Prostate gland (tissue), 2 donors: ENCODE measurements around the gene ZNHIT3. TPM values are rescaled to one million over a fixed set of nuclear protein-coding genes. Genes with fewer than 3 reads are reported as not detected.
"Not testable (repeated sequence)": the region's sequence is repeated elsewhere in the genome, so short reads cannot be mapped to it uniquely, and the experiment has no call there.

ENCODE experiments used
- DNase-seq: peaks from one replicate; pipeline ENCODE4 v3.0.0-alpha.2; 2019; ENCODE audit warnings: low spot score
- H3K27ac ChIP-seq, 2 donors: fragments of 200-600 bp; sonication (generic); 2 replicates each; pipeline ENCODE4 v1.5.1; 2017 to 2019
- H3K27me3 ChIP-seq: fragments of 200-600 bp; sonication (generic); replicated peaks from 2 replicates; pipeline ENCODE4 v1.5.1; 2019; ENCODE audit not compliant: insufficient read depth
- H3K36me3 ChIP-seq, 2 donors: fragments of 200-600 bp; sonication (generic); 1 replicate in 1 of 2; 2 replicates in 1 of 2; pipeline versions ENCODE4 v1.5.1 to v1.8.1; 2017 to 2019
- H3K4me1 ChIP-seq: fragments of 200-600 bp; sonication (generic); replicated peaks from 2 replicates; pipeline ENCODE4 v1.5.1; 2019
- H3K4me3 ChIP-seq, 2 donors: fragments of 200-600 bp; sonication (generic); 2 replicates each; pipeline ENCODE4 v1.5.1; 2017 to 2019
- H3K9me3 ChIP-seq: fragments of 200-600 bp; sonication (generic); 2 replicates; pipeline ENCODE4 v1.5.1; 2017
- CTCF ChIP-seq, 4 experiments: fragments of 200-600 bp in 2 of 4; fragments of 450-650 bp in 2 of 4; sonication (generic) in 2 of 4; IDR thresholded peaks; 1 replicate in 3 of 4; 2 replicates in 1 of 4; pipeline ENCODE4 v1.5.1; 2016 to 2019; ENCODE audit warnings: antibody characterized with exemption in 4 of 4, mild to moderate bottlenecking in 2 of 4, moderate library complexity in 2 of 4
- POLR2A ChIP-seq: fragments of 450-650 bp; IDR thresholded peaks from one replicate; pipeline ENCODE4 v1.6.1; 2016; ENCODE audit warnings: antibody characterized with exemption, mild to moderate bottlenecking
- POLR2AphosphoS5 ChIP-seq: sonication (generic); formaldehyde crosslinking; IDR thresholded peaks from one replicate; pipeline ENCODE4 v1.6.1; 2017; ENCODE audit warnings: antibody characterized with exemption
- WGBS: methylation state at CpG from one replicate; pipeline ENCODE4 v1.1.5; 2018; 5-methylcytosine and 5-hydroxymethylcytosine counted together
- intact Hi-C: fragments of 100-400 bp; cut with DNase I; formaldehyde crosslinking; loops from one replicate; pipeline ENCODE4 v1.14.2; 2022
- total RNA-seq, 2 donors: library from RNA; depleted of rRNA; stranded (reverse); fragments of >200 nt; gene quantifications; one replicate each; pipeline ENCODE4 v1.1.0, GENCODE V29; 2016

ZNHIT3 gene
- 10 to 100 TPM; 29.1 to 36.9 TPM for total RNA-seq

DNA sequence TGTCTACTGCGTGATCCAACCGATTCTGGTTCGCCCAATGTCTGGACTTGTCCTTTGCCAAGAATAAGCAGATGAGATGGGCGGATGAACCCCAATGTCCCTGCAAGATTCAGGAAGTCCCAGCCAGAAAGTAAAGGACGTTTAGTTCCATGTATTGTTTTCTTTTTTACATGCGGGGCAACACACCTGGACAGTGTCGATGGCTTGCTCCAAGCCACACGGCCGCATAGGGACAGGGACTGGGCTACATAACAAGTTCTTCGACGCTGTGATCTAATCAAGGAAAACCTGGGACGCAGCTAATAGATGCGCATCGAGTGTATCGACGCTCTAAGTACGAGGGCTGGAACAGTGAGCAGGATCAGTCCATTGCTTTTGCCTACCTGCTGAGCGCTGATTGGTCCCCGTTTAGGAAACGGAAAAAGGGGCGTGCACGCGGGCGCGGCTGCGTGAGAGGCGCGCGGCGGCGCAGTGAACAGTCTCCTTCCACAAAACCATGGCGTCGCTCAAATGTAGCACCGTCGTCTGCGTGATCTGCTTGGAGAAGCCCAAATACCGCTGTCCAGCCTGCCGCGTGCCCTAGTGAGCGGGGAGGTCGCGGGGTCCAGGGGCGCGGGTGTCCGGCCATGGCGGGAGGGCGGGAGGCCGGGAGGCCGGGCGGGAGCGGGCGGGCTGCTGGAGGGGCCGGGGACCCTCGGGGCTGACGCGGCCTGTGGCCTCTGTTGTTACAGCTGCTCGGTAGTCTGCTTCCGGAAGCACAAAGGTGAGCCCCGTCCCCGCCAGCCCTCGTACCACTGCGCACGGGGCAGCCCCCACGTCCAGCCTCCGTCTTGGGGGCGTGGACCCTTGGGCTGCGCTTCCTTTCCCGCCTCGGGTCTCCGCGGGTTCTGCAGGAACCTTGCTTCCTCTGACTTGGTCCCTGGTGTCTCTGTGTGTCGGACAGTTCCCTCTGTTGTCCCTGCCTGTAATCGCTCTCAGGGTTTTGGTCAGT, at the start of gene ZNHIT3:
Gene ZNHIT3 (plus strand): TSS at position 478 of the 991 bp plus-strand sequence. CDS start 19 bp downstream, at position 497.
- no peaks in the 10 kb centered on the region for H3K27me3 ChIP-seq
- H3K4me1 ChIP-seq, result no peaks in the 10 kb centered on the region
- H3K27ac ChIP-seq, result peak within 1 kb of the TSS; percentile 83 to 85
- peak in 2 of 4 experiments; percentile 17 to 39 for TF ChIP-seq CTCF (IDR thresholded peaks at IDR 0.05)
- peak; percentile 60 for TF ChIP-seq POLR2A
- peak; percentile 98 for TF ChIP-seq POLR2AphosphoS5
- no peaks in the 10 kb centered on the region for H3K36me3 ChIP-seq
- under 1% methylated on average over 73 of the region's 73 CpGs for WGBS
- peak; percentile 92 for DNase-seq
- no peaks in the 10 kb centered on the region for H3K9me3 ChIP-seq
- intact Hi-C loops, result loop anchor here (5.0 to 10.0 kb wide), 2 partner anchors 46 to 342 kb away; partner anchors contain the start of genes MYO19 and PIGW
- peak within 1 kb of the TSS; percentile 92 to 97 for H3K4me3 ChIP-seq

DNA sequence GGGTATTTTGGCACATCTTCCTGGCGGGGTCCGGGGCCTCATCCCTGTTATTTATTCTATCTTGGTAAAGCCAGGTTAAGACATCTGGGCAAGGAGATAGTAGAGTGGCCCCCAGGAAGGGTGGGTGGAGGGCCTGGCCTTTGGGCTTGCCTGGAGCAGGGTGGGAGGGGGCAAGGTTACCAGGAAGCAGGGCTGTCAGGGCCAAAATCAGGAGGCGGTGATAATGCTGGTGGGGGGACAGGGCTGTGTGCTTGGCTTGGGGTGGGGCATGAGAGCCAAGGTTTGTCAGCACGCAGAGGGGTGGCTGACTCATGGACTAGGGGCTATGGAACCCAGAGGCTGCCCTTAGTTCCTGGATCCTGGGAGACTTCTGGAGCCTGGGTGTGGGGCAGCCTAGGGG, 44.7 kb upstream of the ZNHIT3 start:
- WGBS, result no CpG with 5 or more reads among the region's 4 CpGs
- intact Hi-C loops, H3K4me1 ChIP-seq, H3K9me3 ChIP-seq, H3K4me3 ChIP-seq, DNase-seq, H3K27ac ChIP-seq, H3K36me3 ChIP-seq, H3K27me3 ChIP-seq: not testable (repeated sequence)

DNA sequence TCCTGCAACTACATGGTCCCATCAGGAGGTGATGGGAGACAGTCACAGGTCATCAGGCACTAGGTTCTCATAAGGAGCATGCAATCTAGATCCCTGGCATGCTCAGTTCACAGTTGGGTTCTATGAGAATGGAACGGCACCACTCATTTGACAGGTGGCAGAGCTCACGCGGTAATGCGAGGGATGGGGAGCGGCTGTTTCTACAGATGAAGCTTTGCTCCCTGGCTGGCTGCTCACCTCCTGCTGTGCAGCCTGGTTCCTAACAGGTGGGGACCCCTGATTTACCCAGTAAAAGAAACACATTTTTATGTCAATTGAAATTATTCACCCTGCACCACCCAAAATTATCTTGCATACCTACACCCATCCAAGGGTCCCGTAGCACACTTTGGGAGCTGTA, 42.7 kb upstream of the ZNHIT3 start:
- DNase-seq, result no peak
- Histone ChIP-seq H3K27ac (no peak overlapping the region), H3K9me3 (no peaks in the 10 kb centered on the region), H3K27me3 (no peaks in the 10 kb centered on the region), H3K4me1 (no peaks in the 10 kb centered on the region), H3K36me3 (no peaks in the 10 kb centered on the region), H3K4me3 (no peak overlapping the region)
- intact Hi-C loops, result no loop called here
- 83% methylated on average over 6 of the region's 6 CpGs for WGBS
- TF ChIP-seq POLR2A (no peak), POLR2AphosphoS5 (no peak), CTCF (IDR thresholded peaks at IDR 0.05) (no peak)

DNA sequence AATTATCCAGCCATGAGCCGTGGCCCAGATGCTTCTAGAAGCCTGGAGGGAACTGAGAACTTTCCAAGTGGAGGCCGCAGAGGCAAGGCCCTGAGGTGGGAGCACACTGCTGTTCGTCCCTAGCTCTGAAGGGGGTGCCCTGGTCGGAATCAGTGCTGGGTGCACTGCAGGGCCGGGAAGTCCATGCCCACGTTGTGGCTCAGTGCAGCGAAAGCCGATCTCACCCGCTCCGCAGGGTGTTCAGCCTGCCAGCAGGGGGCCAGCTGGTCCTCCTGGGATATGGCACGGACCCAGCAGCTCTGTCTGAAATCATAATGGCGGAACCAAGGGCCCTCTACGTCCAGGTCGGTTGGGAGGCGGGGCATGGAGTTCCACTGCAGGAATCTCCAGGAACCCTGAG, 36.5 kb upstream of the ZNHIT3 start:
- DNase-seq, H3K4me1 ChIP-seq, H3K9me3 ChIP-seq, H3K36me3 ChIP-seq, H3K27ac ChIP-seq, H3K4me3 ChIP-seq, intact Hi-C loops, H3K27me3 ChIP-seq: not testable (repeated sequence)
- 53% methylated on average over 7 of the region's 15 CpGs for WGBS

DNA sequence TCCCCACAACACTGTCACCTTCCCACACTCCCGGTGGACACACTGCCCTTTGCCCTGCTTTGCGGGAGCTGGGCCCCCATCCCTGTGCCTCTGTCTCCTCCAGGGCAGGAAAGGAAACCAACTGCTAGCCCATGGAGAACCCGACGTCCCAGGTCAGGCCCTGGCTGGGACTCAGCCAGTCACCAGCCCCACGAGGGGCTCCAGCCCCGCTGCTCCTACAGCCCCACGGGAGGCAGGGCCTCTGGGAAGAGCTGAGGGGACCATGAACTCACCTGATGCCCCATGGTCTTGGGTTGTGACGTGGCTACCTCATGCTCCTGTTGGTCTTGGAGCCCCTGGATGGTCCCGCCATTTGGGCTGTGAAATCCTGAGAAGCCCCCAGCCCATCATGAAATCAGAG, 33.6 kb upstream of the ZNHIT3 start:
- not testable (repeated sequence) for H3K36me3 ChIP-seq, DNase-seq
- WGBS, result 87% methylated on average over 9 of the region's 9 CpGs

GRCh38 chr17:36457701-36458100, 28.8 kb upstream of the ZNHIT3 start:
- WGBS, result 87% methylated on average over 9 of the region's 9 CpGs
- H3K4me3 ChIP-seq, H3K27ac ChIP-seq, intact Hi-C loops, H3K27me3 ChIP-seq, H3K36me3 ChIP-seq, H3K9me3 ChIP-seq, DNase-seq, H3K4me1 ChIP-seq: not testable (repeated sequence)

More for the DNA sequence above, 33.6 kb upstream of the ZNHIT3 start:
- intact Hi-C loops, H3K4me3 ChIP-seq, H3K27me3 ChIP-seq, H3K27ac ChIP-seq, H3K4me1 ChIP-seq, H3K9me3 ChIP-seq: not testable (repeated sequence)

- 87% methylated on average over 5 of the region's 5 CpGs for WGBS
- Histone ChIP-seq H3K27ac (no peak overlapping the region), H3K27me3 (no peaks in the 10 kb centered on the region), H3K36me3 (no peaks in the 10 kb centered on the region), H3K4me3 (no peak overlapping the region), H3K9me3 (no peaks in the 10 kb centered on the region), H3K4me1 (no peaks in the 10 kb centered on the region)
- intact Hi-C loops, result no loop called here
- DNase-seq, result no peak
- TF ChIP-seq CTCF (IDR thresholded peaks at IDR 0.05), result no peak
- TF ChIP-seq POLR2AphosphoS5, result no peak
- no peak for TF ChIP-seq POLR2A
Measured at GRCh38 chr17:36459045-36459444, 27.4 kb upstream of the ZNHIT3 start.
